Putamen (tissue), 1 donor: ENCODE measurements around the gene CEBPE.

Experiments used
- DNase-seq: peaks from one replicate; pipeline ENCODE4 v3.0.0-alpha.2; 2016; ENCODE audit warnings: low spot score

The CEBPE gene

DNA sequence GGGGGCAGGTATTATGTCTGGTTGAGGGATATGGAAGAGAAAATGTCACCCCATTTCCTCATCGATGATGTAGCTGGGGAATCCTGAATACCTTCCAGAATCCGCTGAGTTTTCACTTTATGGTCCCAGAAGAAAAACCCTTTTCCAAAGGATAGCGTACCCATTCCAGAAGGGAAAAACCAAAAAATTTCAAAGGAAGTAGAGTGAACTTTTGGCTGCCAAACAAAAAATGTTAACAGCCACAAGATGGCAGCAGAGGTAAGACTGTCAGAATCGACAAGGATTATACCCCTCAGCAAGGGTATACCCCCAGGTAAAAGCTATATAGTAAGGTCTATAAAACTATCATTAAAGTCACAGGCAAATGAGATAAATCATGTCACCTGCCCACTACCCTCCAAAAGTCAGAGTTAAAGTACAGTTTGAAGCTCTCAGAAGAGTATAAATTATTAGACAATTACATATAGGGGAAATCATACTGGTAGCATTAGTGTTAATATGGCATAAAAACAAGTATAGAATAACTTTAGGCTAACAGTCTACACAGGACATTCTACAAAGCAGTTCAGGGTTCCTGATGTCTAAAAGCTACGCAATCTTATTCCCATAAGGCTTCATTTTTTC is 42.2 kb downstream of the CEBPE start:
- DNase-seq, result no peak

DNA sequence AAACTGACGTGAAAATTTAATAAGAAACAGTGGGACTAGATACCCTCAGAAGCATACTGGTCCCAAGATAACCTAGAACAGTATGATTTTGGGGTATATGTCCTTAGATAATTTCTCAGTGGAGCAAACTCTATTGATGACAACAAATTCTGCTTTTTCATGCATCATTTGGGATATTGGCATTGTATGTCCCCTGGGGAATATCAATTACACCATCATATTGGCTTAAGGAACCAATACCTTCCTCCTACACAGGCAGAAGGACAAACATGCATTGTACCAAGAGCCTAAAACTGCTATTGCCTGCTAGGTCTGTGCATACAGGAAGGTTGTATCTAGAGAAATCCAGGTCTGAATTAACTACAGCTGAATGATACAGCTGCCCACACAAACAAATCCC is 44.1 kb downstream of the CEBPE start:
- DNase-seq, result no peak

DNA sequence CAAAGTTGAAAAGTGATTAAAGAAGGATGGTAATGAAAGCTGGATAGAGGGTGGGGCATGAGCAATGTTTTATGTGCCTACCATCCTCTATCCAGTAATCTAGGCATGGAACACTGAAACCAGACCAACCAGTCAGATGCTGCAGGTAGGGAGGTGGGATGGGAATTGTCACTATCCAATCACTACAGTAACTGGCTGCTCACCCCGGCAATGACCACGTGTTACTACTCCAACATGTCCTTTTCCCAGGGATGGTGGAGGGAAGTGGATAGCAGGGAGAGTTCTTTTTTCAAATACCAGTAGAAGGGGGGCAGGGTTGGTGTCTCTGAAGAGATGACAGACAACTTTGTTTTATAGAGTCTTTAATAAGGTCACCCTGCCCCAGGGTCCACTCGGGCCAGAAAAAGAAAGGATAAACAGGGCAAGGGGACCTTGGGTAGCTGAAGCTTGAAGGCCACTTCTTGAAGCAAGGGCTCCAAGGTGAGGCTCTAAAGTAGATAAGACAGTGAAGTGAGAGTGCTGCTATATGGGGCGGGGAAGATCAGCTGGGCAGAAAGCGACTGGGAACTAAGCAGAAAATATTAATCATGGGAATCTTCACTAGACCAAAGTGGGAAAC is 47.0 kb downstream of the CEBPE start:
- DNase-seq, result no peak

DNA sequence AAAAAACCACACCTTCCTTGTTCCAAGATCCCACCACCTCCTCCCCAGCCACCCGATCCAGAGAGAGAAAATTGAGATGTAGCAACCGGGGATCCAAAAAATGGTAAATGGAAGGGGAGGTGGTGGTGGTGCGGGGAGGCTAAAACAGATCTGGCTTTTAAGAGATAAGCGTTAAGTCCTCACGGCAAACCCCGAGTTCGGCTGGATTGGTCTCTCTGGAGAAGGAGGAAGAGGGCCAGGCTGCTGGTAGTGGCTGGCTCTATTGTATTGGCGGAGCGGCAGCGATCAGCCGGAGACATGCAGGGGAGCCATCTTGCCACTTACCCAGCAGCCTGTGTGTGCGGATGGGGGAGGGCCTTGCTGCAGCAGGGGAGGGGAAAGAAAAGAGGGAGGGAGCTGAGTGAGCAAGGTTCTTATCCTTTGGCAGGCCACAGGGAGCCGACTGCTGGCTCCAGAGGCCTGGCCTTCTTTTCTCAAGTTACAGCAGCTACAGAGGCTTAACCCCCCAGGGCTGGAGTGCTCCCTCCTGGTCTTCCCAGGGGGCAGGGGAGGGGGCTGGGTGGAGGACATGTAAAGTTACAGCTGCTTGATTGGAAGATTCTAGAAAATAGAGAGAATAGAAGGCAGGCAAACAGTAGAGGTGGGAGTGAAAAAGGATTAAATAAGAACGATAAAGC is 47.7 kb downstream of the CEBPE start:
- DNase-seq, result peak; percentile 88

DNA sequence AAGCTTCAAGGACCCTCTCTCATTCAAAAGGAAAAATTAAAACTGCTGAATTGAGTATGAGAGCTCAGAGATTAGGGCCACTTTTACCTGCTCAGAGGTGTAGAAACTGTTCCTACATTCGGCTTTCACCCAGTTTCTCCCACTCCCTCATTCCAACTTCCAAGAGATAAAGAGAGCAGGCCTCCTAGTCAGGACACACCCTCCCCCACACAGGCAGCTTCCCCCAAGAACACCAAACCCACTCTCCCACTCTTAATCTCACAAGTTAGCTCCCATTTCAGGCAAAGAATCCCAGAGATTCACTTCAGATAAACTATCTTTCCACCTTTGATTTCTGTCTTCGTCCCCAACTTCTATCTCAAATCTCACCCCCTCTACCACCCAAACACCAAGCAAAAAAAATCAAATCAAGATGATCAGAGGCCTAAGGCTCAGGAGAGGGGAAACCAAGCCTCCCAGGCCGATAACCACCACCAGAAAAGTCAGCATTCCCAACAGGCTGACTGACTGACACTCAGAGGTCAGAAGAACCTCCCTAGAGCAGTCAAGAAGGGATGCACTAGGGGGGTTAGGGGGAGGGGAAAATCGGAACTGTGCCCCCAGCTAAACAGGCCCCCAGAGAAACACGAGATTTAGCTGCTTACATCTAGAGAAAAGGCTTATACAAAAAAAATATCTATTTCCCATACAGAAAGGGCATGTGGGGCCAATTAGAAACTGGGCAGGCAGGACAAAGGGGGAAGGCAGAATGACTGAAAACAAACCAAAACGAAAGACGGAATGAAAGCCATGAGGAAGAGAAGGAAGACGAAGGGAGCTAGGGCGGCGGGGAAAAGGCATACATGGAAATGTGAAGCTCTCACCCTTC is 48.6 kb downstream of the CEBPE start:
- DNase-seq, result no peak

DNA sequence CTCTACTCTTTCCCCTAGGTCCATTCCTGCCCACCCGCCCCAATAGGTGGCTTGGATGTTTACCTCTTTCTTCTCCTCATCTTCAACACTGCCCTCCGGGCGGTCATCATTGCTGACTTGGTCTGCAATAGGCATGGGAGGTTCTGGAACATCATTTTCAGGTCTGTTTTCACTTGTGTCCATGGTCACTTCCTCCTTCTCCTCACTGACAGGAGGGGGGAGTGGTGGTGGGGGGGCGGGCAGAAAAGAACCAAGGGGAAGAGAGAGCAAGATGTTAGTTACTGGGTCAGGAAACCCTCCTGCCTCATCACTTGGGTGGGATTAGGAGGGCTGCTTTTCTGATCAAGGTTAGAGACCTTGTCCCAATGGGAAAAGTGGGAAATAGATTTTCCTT is 49.6 kb downstream of the CEBPE start:
- no peak for DNase-seq

DNA sequence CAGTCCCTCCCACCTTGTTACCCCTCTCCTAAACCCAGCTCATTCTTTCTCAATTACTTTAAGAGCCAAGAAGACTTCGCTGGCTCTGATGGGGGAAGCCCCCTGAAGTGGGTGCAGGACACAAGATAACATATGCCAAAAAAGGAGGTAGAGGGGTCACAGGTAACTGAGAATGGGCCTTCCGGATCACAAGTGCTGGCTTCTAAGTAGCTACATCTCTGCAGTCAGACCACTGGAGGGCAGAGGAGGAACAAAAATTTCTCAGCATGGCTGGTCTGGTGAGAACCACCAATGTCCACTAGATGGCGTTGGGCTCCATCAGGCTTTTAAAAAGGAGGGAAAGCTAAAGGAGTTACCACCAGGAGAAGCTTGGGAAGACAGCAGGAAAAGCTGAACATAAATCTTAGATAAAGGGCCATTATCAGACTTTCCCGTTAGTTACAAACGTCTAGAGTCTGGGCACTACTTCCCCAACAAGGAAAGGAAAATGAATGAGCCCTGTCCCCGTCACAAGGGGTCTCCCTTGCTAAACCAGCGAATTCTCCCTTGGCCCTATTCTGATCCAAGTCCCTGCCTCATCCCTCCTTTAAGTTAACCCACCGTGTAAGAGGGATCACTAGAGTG is 50.2 kb downstream of the CEBPE start:
- DNase-seq, result peak; percentile 87

DNA sequence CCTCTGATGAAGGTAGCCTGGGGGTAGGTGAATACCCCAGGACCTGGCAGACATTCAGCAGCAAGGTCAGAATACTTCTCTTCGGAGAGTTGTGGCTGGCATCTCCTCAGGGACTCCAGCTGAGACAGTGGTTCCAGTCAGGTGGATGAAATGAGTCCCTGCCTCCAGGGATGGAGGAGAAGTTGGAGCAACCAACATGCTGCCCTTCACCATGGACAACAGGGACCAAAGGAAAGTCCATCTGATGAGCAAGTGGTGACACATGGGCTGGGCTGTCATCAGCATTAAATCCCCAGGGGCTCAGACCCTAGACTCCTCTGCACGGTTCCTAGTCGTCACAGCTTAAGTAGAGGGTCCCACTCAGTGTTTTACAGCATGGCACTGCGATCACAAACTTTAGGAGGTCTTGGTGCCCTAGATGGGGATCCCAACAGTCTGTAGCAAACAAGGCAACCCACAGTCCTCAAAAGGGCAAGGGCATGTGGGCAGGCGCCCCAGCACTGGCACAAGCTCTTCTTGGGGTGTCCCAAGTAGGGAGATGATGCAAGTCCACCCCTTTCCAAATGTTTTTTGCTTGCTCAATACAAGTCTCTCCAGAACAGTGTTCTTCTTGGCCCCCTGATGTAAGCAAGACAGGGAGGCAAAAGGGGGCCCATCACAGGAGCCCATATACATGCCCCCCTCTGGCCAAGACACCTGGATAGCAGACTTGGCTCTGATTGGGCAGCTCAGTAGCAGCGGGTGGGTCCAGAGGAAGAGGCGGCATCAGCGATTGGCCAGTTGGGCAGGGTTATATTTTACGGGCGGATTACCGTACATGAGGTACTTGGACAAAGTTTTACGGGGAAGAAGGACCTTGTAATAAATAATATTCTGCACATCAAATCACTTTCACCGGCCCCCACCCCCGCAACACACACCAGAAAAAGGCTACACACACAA is 50.9 kb downstream of the CEBPE start:
- DNase-seq, result no peak
